H1 (cell line): ENCODE data around the gene MRPS34. TPM values are rescaled to one million over a fixed set of nuclear protein-coding genes. Genes with fewer than 3 reads are reported as not detected.
A peak's percentile ranks its signal among the peaks of the same experiment; 100 is the strongest.

Source experiments
- CEBPB ChIP-seq: IDR thresholded peaks from 2 replicates; pipeline ENCODE4 v1.6.1; 2012; ENCODE audit warnings: low read depth, low read length
- CTBP2 ChIP-seq: IDR thresholded peaks from 2 replicates; pipeline ENCODE4 v1.7.0; 2011; ENCODE audit warnings: borderline replicate concordance, mild to moderate bottlenecking, moderate library complexity, mixed read lengths, low read length; ENCODE audit not compliant: insufficient read depth, insufficient read length
- HDAC2 ChIP-seq, 2 experiments: fragments of 300-600 bp in 1 of 2; sonication (generic) in 1 of 2; IDR thresholded peaks; 2 replicates each; pipeline ENCODE4 v1.6.1; 2011 to 2012; ENCODE audit warnings: low read depth in 2 of 2, low read length in 2 of 2, mild to moderate bottlenecking in 2 of 2, moderate library complexity in 2 of 2, borderline replicate concordance in 1 of 2, inconsistent platforms in 1 of 2
- HDAC6 ChIP-seq: IDR thresholded peaks from one replicate; pipeline ENCODE4 v1.7.1; 2012; ENCODE audit warnings: low read depth, mild to moderate bottlenecking, inconsistent platforms, low read length, moderate library complexity
- KDM4A ChIP-seq: IDR thresholded peaks from one replicate; pipeline ENCODE4 v1.7.1; 2012; ENCODE audit warnings: low read depth, mild to moderate bottlenecking, moderate library complexity, low read length, inconsistent platforms; ENCODE audit not compliant: severe bottlenecking
- PHF8 ChIP-seq: fragments of 200-600 bp; sonication (generic); conservative IDR thresholded peaks from 2 replicates; pipeline ENCODE4 v1.7.1; 2012; ENCODE audit warnings: low read depth, mild to moderate bottlenecking, inconsistent platforms, low read length, moderate library complexity
- POLR2A ChIP-seq, 2 experiments: IDR thresholded peaks; 1 replicate in 1 of 2; 2 replicates in 1 of 2; pipeline ENCODE4 v1.6.1; 2011; ENCODE audit warnings: low read depth in 2 of 2, low read length in 2 of 2, mild to moderate bottlenecking in 2 of 2; ENCODE audit errors: control extremely low read depth in 1 of 2
- RAD21 ChIP-seq, 2 experiments: IDR thresholded peaks in 1 of 2; conservative IDR thresholded peaks in 1 of 2; 2 replicates each; pipeline ENCODE4 v1.6.1; 2011; ENCODE audit warnings: low read depth in 2 of 2, low read length in 2 of 2, improper control_type of control experiment in 1 of 2, inconsistent platforms in 1 of 2, mild to moderate bottlenecking in 1 of 2, moderate library complexity in 1 of 2
- SP2 ChIP-seq: IDR thresholded peaks from 2 replicates; pipeline ENCODE4 v1.6.1; 2012; ENCODE audit warnings: mild to moderate bottlenecking, low read length, inconsistent platforms
- SP4 ChIP-seq: IDR thresholded peaks from 2 replicates; pipeline ENCODE4 v1.6.1; 2012; ENCODE audit warnings: low read length, inconsistent platforms
- SRF ChIP-seq: IDR thresholded peaks from 2 replicates; pipeline ENCODE4 v1.6.1; 2011; ENCODE audit warnings: mild to moderate bottlenecking, low read depth, low read length, moderate library complexity
- SUZ12 ChIP-seq: fragments of 200-600 bp; sonication (generic); IDR thresholded peaks from 2 replicates; pipeline ENCODE4 v1.6.1; 2012; ENCODE audit warnings: mild to moderate bottlenecking, inconsistent platforms, low read length, moderate library complexity, mixed read lengths
- polyA plus RNA-seq, 7 experiments: library from polyadenylated mRNA; depleted of rRNA in 3 of 7; stranded (reverse) in 5 of 7; unstranded in 2 of 7; fragments of >200 nt in 5 of 7; fragments of 200-250 nt in 2 of 7; gene quantifications; 1 replicate in 5 of 7; 2 replicates in 1 of 7; 4 replicates in 1 of 7; pipeline versions ENCODE4 v1.2.1 to v1.2.3, GENCODE V29; 2011 to 2013; ENCODE audit warnings: missing spikeins in 2 of 7, mixed read lengths in 2 of 7
- total RNA-seq: library from RNA; stranded (reverse); fragmentation: NEBNext Ultra II Directional; extraction: Animal tissue kit (Norgen Biotek cat#: 25700); gene quantifications from 2 replicates; pipeline ENCODE4 v1.2.1, GENCODE V29; 2021
- TF ChIP-seq, protein P1 (sequence below), 3 experiments: IDR thresholded peaks; 1 replicate in 2 of 3; 2 replicates in 1 of 3; pipeline versions ENCODE4 v1.5.1 to v1.6.1; 2011; ENCODE audit warnings: low read length in 3 of 3, mild to moderate bottlenecking in 3 of 3, inconsistent platforms in 2 of 3, low read depth in 1 of 3, moderate library complexity in 1 of 3; ENCODE audit not compliant: insufficient read depth in 1 of 3; ENCODE audit errors: control extremely low read depth in 1 of 3
- TF ChIP-seq, protein P2 (sequence below): IDR thresholded peaks from 2 replicates; pipeline ENCODE4 v1.6.1; 2012; ENCODE audit warnings: inconsistent platforms

Gene MRPS34
- total and polyA plus RNA-seq, 2 of the 8 experiments (the other 6 are each of a cell fraction or from before 2014, with no cell fraction given) = 168 to 252 TPM

DNA sequence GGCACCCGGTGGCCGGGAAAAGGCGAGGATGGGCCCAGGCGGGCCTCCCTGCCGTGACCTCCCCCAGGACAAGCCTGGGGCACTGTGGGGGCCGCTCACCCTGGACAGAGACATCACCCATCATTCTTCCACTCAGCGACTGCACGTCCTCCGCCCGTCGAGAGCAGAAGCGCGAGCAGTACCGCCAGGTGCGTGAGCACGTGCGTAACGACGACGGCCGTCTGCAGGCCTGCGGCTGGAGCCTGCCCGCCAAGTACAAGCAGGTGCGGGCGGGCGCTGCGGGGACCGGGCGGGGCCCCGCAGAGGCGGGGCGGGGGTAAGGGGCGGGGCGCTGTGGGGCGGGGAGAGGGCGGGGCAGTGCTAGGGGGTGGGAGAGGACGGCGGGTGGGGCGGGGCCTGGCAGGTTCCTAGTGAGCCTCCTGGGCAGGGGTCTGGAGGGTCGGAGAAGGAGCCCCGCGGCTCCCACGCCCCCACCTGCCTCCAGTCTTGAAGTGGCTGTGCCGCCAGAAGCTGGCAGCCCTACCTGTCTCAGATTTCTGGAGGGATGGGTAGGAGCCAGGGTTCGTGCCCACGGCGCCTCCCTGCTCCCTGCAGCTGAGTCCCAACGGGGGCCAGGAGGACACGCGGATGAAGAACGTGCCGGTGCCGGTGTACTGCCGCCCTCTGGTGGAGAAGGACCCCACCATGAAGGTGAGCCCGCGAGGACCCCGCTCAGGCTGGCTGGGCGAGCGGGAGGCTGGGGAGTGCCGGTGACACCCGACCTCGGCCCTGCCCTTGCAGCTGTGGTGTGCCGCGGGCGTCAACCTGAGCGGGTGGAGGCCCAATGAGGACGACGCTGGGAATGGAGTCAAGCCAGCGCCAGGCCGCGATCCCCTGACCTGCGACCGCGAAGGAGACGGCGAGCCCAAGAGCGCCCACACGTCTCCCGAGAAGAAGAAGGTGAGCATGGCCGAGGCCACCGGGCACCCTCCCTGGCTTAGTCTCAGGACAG lies 9.1 kb downstream of the MRPS34 start (continued):
- TF ChIP-seq, protein P1, sequence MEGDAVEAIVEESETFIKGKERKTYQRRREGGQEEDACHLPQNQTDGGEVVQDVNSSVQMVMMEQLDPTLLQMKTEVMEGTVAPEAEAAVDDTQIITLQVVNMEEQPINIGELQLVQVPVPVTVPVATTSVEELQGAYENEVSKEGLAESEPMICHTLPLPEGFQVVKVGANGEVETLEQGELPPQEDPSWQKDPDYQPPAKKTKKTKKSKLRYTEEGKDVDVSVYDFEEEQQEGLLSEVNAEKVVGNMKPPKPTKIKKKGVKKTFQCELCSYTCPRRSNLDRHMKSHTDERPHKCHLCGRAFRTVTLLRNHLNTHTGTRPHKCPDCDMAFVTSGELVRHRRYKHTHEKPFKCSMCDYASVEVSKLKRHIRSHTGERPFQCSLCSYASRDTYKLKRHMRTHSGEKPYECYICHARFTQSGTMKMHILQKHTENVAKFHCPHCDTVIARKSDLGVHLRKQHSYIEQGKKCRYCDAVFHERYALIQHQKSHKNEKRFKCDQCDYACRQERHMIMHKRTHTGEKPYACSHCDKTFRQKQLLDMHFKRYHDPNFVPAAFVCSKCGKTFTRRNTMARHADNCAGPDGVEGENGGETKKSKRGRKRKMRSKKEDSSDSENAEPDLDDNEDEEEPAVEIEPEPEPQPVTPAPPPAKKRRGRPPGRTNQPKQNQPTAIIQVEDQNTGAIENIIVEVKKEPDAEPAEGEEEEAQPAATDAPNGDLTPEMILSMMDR (IDR thresholded peaks at IDR 0.05; ENCODE audit: control extremely low read depth in 1 of 3, insufficient read depth in 1 of 3, low read depth in 1 of 3, low read length in 3 of 3) = peak in 2 of 3 experiments; percentile 66 to 82; a peak in 3 of 4 replicates
- TF ChIP-seq CEBPB (no peak), SP4 (no peak), PHF8 (no peak), CTBP2 (no peak), KDM4A (peak; percentile 46), SRF (no peak), SP2 (no peak), RAD21 (IDR thresholded peaks at IDR 0.05 in 1 of 2, conservative IDR thresholded peaks at IDR 0.05 in 1 of 2; ENCODE audit: low read depth in 2 of 2, low read length in 2 of 2) (peak; percentile 71 to 75), SUZ12 (no peak), POLR2A (IDR thresholded peaks at IDR 0.05; ENCODE audit: control extremely low read depth in 1 of 2, low read depth in 2 of 2, low read length in 2 of 2) (no peak), HDAC2 (IDR thresholded peaks at IDR 0.05; ENCODE audit: borderline replicate concordance in 1 of 2, low read depth in 2 of 2, low read length in 2 of 2) (no peak; a peak in 1 of 4 replicates), HDAC6 (no peak)
- TF ChIP-seq, protein P2, sequence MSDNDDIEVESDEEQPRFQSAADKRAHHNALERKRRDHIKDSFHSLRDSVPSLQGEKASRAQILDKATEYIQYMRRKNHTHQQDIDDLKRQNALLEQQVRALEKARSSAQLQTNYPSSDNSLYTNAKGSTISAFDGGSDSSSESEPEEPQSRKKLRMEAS = peak; percentile 100
